ENCODE data around the gene GDF7.

The GDF7 gene

GRCh38 chr2:20643826-20644225 is 23.1 kb upstream of the GDF7 start:
- no peak overlapping the region for H3K27ac ChIP-seq (ENCODE audit: low read depth, low read length)
- H3K79me1 ChIP-seq (ENCODE audit: low read length): no peaks in the 10 kb centered on the region
- no peak overlapping the region for H3K9ac ChIP-seq (ENCODE audit: low read length)
- no peak overlapping the region for H3K56ac ChIP-seq (ENCODE audit: low read length)
- no peak for DNase-seq
- H3K36me3 ChIP-seq (ENCODE audit: control insufficient read depth, insufficient read depth, low read length): no peaks in the 10 kb centered on the region
- H2BK5ac ChIP-seq (ENCODE audit: low read length): no peak overlapping the region
- no peak overlapping the region for H2BK120ac ChIP-seq (ENCODE audit: low read depth, low read length)
- H2BK15ac ChIP-seq (replicated peaks; ENCODE audit: low read depth): no peak overlapping the region
- H3K79me2 ChIP-seq (ENCODE audit: control insufficient read depth, insufficient read depth, low read length): no peaks in the 10 kb centered on the region
- no peak overlapping the region for H4K8ac ChIP-seq (ENCODE audit: low read depth, low read length)
- H4K5ac ChIP-seq (ENCODE audit: low read length): no peak overlapping the region
- no peak overlapping the region for H3K4ac ChIP-seq (ENCODE audit: low read depth, low read length)
- no CpG with 5 or more reads among the region's 3 CpGs for WGBS (ENCODE audit: extremely low coverage, insufficient coverage, low lambda C conversion rate)
- H3K18ac ChIP-seq (ENCODE audit: low read length): no peak overlapping the region
- H3K27me3 ChIP-seq (ENCODE audit: insufficient read depth, low read length, poor library complexity): no peaks in the 10 kb centered on the region
- H3K4me1 ChIP-seq (ENCODE audit: control insufficient read depth, low read depth, low read length): no peaks in the 10 kb centered on the region
- no peak overlapping the region for H3K4me2 ChIP-seq (ENCODE audit: low read length)
- no peak overlapping the region for H2AK5ac ChIP-seq (ENCODE audit: low read length)
- H3K4me3 ChIP-seq (ENCODE audit: low read length): no peak overlapping the region
- no peak overlapping the region for H3K23ac ChIP-seq (ENCODE audit: low read length)

- Histone ChIP-seq H3K4me1 (ENCODE audit: control insufficient read depth, low read depth, low read length) (no peaks in the 10 kb centered on the region), H3K23ac (ENCODE audit: low read length) (no peak overlapping the region), H2BK120ac (ENCODE audit: low read depth, low read length) (no peak overlapping the region), H3K18ac (ENCODE audit: low read length) (no peak overlapping the region), H2BK15ac (replicated peaks; ENCODE audit: low read depth) (no peak overlapping the region), H3K36me3 (ENCODE audit: control insufficient read depth, insufficient read depth, low read length) (no peaks in the 10 kb centered on the region), H2AK5ac (ENCODE audit: low read length) (no peak overlapping the region), H3K9ac (ENCODE audit: low read length) (no peak overlapping the region), H3K27me3 (ENCODE audit: insufficient read depth, low read length, poor library complexity) (no peaks in the 10 kb centered on the region), H3K79me1 (ENCODE audit: low read length) (no peaks in the 10 kb centered on the region), H4K8ac (ENCODE audit: low read depth, low read length) (no peak overlapping the region), H3K27ac (ENCODE audit: low read depth, low read length) (no peak overlapping the region), H3K4me3 (ENCODE audit: low read length) (no peak overlapping the region), H3K4me2 (ENCODE audit: low read length) (no peak overlapping the region), H4K5ac (ENCODE audit: low read length) (no peak overlapping the region), H3K4ac (ENCODE audit: low read depth, low read length) (no peak overlapping the region), H3K56ac (ENCODE audit: low read length) (no peak overlapping the region), H3K79me2 (ENCODE audit: control insufficient read depth, insufficient read depth, low read length) (no peaks in the 10 kb centered on the region), H2BK5ac (ENCODE audit: low read length) (no peak overlapping the region)
- no peak for DNase-seq
- no CpG with 5 or more reads among the region's 14 CpGs for WGBS (ENCODE audit: extremely low coverage, insufficient coverage, low lambda C conversion rate)
Observed at GRCh38 chr2:20645301-20645701, 21.6 kb upstream of the GDF7 start.

- H3K23ac ChIP-seq (ENCODE audit: low read length): no peak overlapping the region
- no peaks in the 10 kb centered on the region for H3K79me2 ChIP-seq (ENCODE audit: control insufficient read depth, insufficient read depth, low read length)
- H2BK120ac ChIP-seq (ENCODE audit: low read depth, low read length): no peak overlapping the region
- H3K27ac ChIP-seq (ENCODE audit: low read depth, low read length): no peak overlapping the region
- no peak for DNase-seq
- H3K4me2 ChIP-seq (ENCODE audit: low read length): no peak overlapping the region
- H3K79me1 ChIP-seq (ENCODE audit: low read length): no peaks in the 10 kb centered on the region
- H3K18ac ChIP-seq (ENCODE audit: low read length): no peak overlapping the region
- no peak overlapping the region for H3K9ac ChIP-seq (ENCODE audit: low read length)
- H2BK15ac ChIP-seq (replicated peaks; ENCODE audit: low read depth): no peak overlapping the region
- no peaks in the 10 kb centered on the region for H3K4me1 ChIP-seq (ENCODE audit: control insufficient read depth, low read depth, low read length)
- no peak overlapping the region for H2AK5ac ChIP-seq (ENCODE audit: low read length)
- H2BK5ac ChIP-seq (ENCODE audit: low read length): no peak overlapping the region
- H3K4ac ChIP-seq (ENCODE audit: low read depth, low read length): no peak overlapping the region
- no peak overlapping the region for H3K4me3 ChIP-seq (ENCODE audit: low read length)
- no peak overlapping the region for H4K5ac ChIP-seq (ENCODE audit: low read length)
- no peaks in the 10 kb centered on the region for H3K36me3 ChIP-seq (ENCODE audit: control insufficient read depth, insufficient read depth, low read length)
- no peaks in the 10 kb centered on the region for H3K27me3 ChIP-seq (ENCODE audit: insufficient read depth, low read length, poor library complexity)
- H3K56ac ChIP-seq (ENCODE audit: low read length): no peak overlapping the region
- H4K8ac ChIP-seq (ENCODE audit: low read depth, low read length): no peak overlapping the region
- no CpG with 5 or more reads among the region's 10 CpGs for WGBS (ENCODE audit: extremely low coverage, insufficient coverage, low lambda C conversion rate)
Observed at GRCh38 chr2:20645761-20646160, 21.2 kb upstream of the GDF7 start.

GRCh38 chr2:20646446-20646845 is 20.5 kb upstream of the GDF7 start:
- Histone ChIP-seq H3K36me3 (ENCODE audit: control insufficient read depth, insufficient read depth, low read length) (no peaks in the 10 kb centered on the region), H2BK5ac (ENCODE audit: low read length) (no peak overlapping the region), H3K4me2 (ENCODE audit: low read length) (no peak overlapping the region), H2AK5ac (ENCODE audit: low read length) (no peak overlapping the region), H3K27me3 (ENCODE audit: insufficient read depth, low read length, poor library complexity) (no peaks in the 10 kb centered on the region), H3K79me1 (ENCODE audit: low read length) (no peaks in the 10 kb centered on the region), H3K4me3 (ENCODE audit: low read length) (no peak overlapping the region), H3K4ac (ENCODE audit: low read depth, low read length) (no peak overlapping the region), H3K18ac (ENCODE audit: low read length) (no peak overlapping the region), H4K5ac (ENCODE audit: low read length) (no peak overlapping the region), H3K4me1 (ENCODE audit: control insufficient read depth, low read depth, low read length) (no peaks in the 10 kb centered on the region), H3K9ac (ENCODE audit: low read length) (no peak overlapping the region), H2BK15ac (replicated peaks; ENCODE audit: low read depth) (no peak overlapping the region), H3K56ac (ENCODE audit: low read length) (no peak overlapping the region), H3K23ac (ENCODE audit: low read length) (no peak overlapping the region), H3K27ac (ENCODE audit: low read depth, low read length) (no peak overlapping the region), H3K79me2 (ENCODE audit: control insufficient read depth, insufficient read depth, low read length) (no peaks in the 10 kb centered on the region), H4K8ac (ENCODE audit: low read depth, low read length) (no peak overlapping the region), H2BK120ac (ENCODE audit: low read depth, low read length) (no peak overlapping the region)
- DNase-seq: no peak
- no CpG with 5 or more reads among the region's 20 CpGs for WGBS (ENCODE audit: extremely low coverage, insufficient coverage, low lambda C conversion rate)

GRCh38 chr2:20647211-20647610 is 19.7 kb upstream of the GDF7 start:
- H4K5ac ChIP-seq (ENCODE audit: low read length): no peak overlapping the region
- H3K4me2 ChIP-seq (ENCODE audit: low read length): no peak overlapping the region
- no peak overlapping the region for H3K23ac ChIP-seq (ENCODE audit: low read length)
- no peaks in the 10 kb centered on the region for H3K4me1 ChIP-seq (ENCODE audit: control insufficient read depth, low read depth, low read length)
- no peak overlapping the region for H3K9ac ChIP-seq (ENCODE audit: low read length)
- no peak overlapping the region for H2BK5ac ChIP-seq (ENCODE audit: low read length)
- H2AK5ac ChIP-seq (ENCODE audit: low read length): no peak overlapping the region
- no peaks in the 10 kb centered on the region for H3K79me1 ChIP-seq (ENCODE audit: low read length)
- H3K79me2 ChIP-seq (ENCODE audit: control insufficient read depth, insufficient read depth, low read length): no peaks in the 10 kb centered on the region
- H3K4me3 ChIP-seq (ENCODE audit: low read length): no peak overlapping the region
- no peaks in the 10 kb centered on the region for H3K27me3 ChIP-seq (ENCODE audit: insufficient read depth, low read length, poor library complexity)
- no peak overlapping the region for H2BK15ac ChIP-seq (replicated peaks; ENCODE audit: low read depth)
- no peaks in the 10 kb centered on the region for H3K36me3 ChIP-seq (ENCODE audit: control insufficient read depth, insufficient read depth, low read length)
- no peak overlapping the region for H3K4ac ChIP-seq (ENCODE audit: low read depth, low read length)
- H3K18ac ChIP-seq (ENCODE audit: low read length): no peak overlapping the region
- H2BK120ac ChIP-seq (ENCODE audit: low read depth, low read length): no peak overlapping the region
- no peak overlapping the region for H3K27ac ChIP-seq (ENCODE audit: low read depth, low read length)
- DNase-seq: no peak
- no CpG with 5 or more reads among the region's 3 CpGs for WGBS (ENCODE audit: extremely low coverage, insufficient coverage, low lambda C conversion rate)
- H4K8ac ChIP-seq (ENCODE audit: low read depth, low read length): no peak overlapping the region
- H3K56ac ChIP-seq (ENCODE audit: low read length): no peak overlapping the region

- no peak for DNase-seq
- Histone ChIP-seq H2BK5ac (ENCODE audit: low read length) (no peak overlapping the region), H2AK5ac (ENCODE audit: low read length) (no peak overlapping the region)
Observed at GRCh38 chr2:20647738-20648137, 19.2 kb upstream of the GDF7 start.

More at GRCh38 chr2:20647738-20648137, 19.2 kb upstream of the GDF7 start:
- no peaks in the 10 kb centered on the region for H3K79me1 ChIP-seq (ENCODE audit: low read length)
- H3K36me3 ChIP-seq (ENCODE audit: control insufficient read depth, insufficient read depth, low read length): no peaks in the 10 kb centered on the region
- no peak overlapping the region for H3K27ac ChIP-seq (ENCODE audit: low read depth, low read length)
- H3K56ac ChIP-seq (ENCODE audit: low read length): no peak overlapping the region
- H4K8ac ChIP-seq (ENCODE audit: low read depth, low read length): no peak overlapping the region
- H3K18ac ChIP-seq (ENCODE audit: low read length): no peak overlapping the region
- H3K4ac ChIP-seq (ENCODE audit: low read depth, low read length): no peak overlapping the region
- no peak overlapping the region for H3K4me3 ChIP-seq (ENCODE audit: low read length)
- H3K4me2 ChIP-seq (ENCODE audit: low read length): no peak overlapping the region
- no peaks in the 10 kb centered on the region for H3K27me3 ChIP-seq (ENCODE audit: insufficient read depth, low read length, poor library complexity)
- no peak overlapping the region for H4K5ac ChIP-seq (ENCODE audit: low read length)
- WGBS (ENCODE audit: extremely low coverage, insufficient coverage, low lambda C conversion rate): no CpG with 5 or more reads among the region's 8 CpGs
- H3K9ac ChIP-seq (ENCODE audit: low read length): no peak overlapping the region
- no peak overlapping the region for H3K23ac ChIP-seq (ENCODE audit: low read length)
- no peak overlapping the region for H2BK15ac ChIP-seq (replicated peaks; ENCODE audit: low read depth)
- H3K79me2 ChIP-seq (ENCODE audit: control insufficient read depth, insufficient read depth, low read length): no peaks in the 10 kb centered on the region
- no peaks in the 10 kb centered on the region for H3K4me1 ChIP-seq (ENCODE audit: control insufficient read depth, low read depth, low read length)
- H2BK120ac ChIP-seq (ENCODE audit: low read depth, low read length): no peak overlapping the region

Measured in mesendoderm (in vitro differentiated cells).